Measurements from ENCODE around the gene USP21.

DNA sequence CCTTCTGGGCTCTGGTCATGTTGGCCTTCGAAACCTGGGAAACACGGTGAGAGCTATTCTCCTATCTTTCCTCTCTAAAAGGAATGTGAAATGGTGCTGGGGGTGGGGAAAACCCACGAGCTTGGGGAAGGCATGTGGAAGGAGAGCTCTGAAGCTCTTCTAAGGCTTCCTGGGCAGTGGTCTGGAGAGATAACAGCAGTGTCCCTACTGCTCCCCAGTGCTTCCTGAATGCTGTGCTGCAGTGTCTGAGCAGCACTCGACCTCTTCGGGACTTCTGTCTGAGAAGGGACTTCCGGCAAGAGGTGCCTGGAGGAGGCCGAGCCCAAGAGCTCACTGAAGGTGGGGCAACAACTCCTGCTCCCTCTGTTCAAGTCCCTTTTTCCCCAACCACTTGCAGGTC is 2.8 kb downstream of the USP21 start:
- TF ChIP-seq SMC3 (conservative IDR thresholded peaks at IDR 0.05; ENCODE audit: poor library complexity) (no peak), POLR2AphosphoS5 (IDR thresholded peaks at IDR 0.05) (no peak), EZH2 (IDR thresholded peaks at IDR 0.05; ENCODE audit: borderline replicate concordance, insufficient read depth, low read length, poor library complexity, severe bottlenecking) (no peak), RAD21 (conservative IDR thresholded peaks at IDR 0.05) (no peak), EP300 (conservative IDR thresholded peaks at IDR 0.05; ENCODE audit: poor library complexity, severe bottlenecking) (no peak), CTCF (IDR thresholded peaks at IDR 0.05; ENCODE audit: poor library complexity, severe bottlenecking) (no peak), TAF1 (IDR thresholded peaks at IDR 0.05; ENCODE audit: low read depth) (no peak), MXI1 (conservative IDR thresholded peaks at IDR 0.05; ENCODE audit: poor library complexity, severe bottlenecking) (no peak)
- TF ChIP-seq, protein P1, sequence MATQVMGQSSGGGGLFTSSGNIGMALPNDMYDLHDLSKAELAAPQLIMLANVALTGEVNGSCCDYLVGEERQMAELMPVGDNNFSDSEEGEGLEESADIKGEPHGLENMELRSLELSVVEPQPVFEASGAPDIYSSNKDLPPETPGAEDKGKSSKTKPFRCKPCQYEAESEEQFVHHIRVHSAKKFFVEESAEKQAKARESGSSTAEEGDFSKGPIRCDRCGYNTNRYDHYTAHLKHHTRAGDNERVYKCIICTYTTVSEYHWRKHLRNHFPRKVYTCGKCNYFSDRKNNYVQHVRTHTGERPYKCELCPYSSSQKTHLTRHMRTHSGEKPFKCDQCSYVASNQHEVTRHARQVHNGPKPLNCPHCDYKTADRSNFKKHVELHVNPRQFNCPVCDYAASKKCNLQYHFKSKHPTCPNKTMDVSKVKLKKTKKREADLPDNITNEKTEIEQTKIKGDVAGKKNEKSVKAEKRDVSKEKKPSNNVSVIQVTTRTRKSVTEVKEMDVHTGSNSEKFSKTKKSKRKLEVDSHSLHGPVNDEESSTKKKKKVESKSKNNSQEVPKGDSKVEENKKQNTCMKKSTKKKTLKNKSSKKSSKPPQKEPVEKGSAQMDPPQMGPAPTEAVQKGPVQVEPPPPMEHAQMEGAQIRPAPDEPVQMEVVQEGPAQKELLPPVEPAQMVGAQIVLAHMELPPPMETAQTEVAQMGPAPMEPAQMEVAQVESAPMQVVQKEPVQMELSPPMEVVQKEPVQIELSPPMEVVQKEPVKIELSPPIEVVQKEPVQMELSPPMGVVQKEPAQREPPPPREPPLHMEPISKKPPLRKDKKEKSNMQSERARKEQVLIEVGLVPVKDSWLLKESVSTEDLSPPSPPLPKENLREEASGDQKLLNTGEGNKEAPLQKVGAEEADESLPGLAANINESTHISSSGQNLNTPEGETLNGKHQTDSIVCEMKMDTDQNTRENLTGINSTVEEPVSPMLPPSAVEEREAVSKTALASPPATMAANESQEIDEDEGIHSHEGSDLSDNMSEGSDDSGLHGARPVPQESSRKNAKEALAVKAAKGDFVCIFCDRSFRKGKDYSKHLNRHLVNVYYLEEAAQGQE (IDR thresholded peaks at IDR 0.05; ENCODE audit: borderline replicate concordance): no peak

Measured in neural cell (in vitro differentiated cells).